Prostate gland (tissue), 2 donors: ENCODE data around the gene NUAK1. TPM values are rescaled to one million over a fixed set of nuclear protein-coding genes. Genes with fewer than 3 reads are reported as not detected.

Source experiments
- DNase-seq: peaks from one replicate; pipeline ENCODE4 v3.0.0-alpha.2; 2019; ENCODE audit warnings: low spot score
- H3K27ac ChIP-seq, 2 donors: fragments of 200-600 bp; sonication (generic); 2 replicates each; pipeline ENCODE4 v1.5.1; 2017 to 2019
- H3K27me3 ChIP-seq: fragments of 200-600 bp; sonication (generic); replicated peaks from 2 replicates; pipeline ENCODE4 v1.5.1; 2019; ENCODE audit not compliant: insufficient read depth
- H3K36me3 ChIP-seq, 2 donors: fragments of 200-600 bp; sonication (generic); 1 replicate in 1 of 2; 2 replicates in 1 of 2; pipeline versions ENCODE4 v1.5.1 to v1.8.1; 2017 to 2019
- H3K4me1 ChIP-seq: fragments of 200-600 bp; sonication (generic); replicated peaks from 2 replicates; pipeline ENCODE4 v1.5.1; 2019
- H3K4me3 ChIP-seq, 2 donors: fragments of 200-600 bp; sonication (generic); 2 replicates each; pipeline ENCODE4 v1.5.1; 2017 to 2019
- H3K9me3 ChIP-seq: fragments of 200-600 bp; sonication (generic); 2 replicates; pipeline ENCODE4 v1.5.1; 2017
- POLR2A ChIP-seq: fragments of 450-650 bp; IDR thresholded peaks from one replicate; pipeline ENCODE4 v1.6.1; 2016; ENCODE audit warnings: antibody characterized with exemption, mild to moderate bottlenecking
- POLR2AphosphoS5 ChIP-seq: sonication (generic); formaldehyde crosslinking; IDR thresholded peaks from one replicate; pipeline ENCODE4 v1.6.1; 2017; ENCODE audit warnings: antibody characterized with exemption
- WGBS: methylation state at CpG from one replicate; pipeline ENCODE4 v1.1.5; 2018; 5-methylcytosine and 5-hydroxymethylcytosine counted together
- intact Hi-C: fragments of 100-400 bp; cut with DNase I; formaldehyde crosslinking; loops from one replicate; pipeline ENCODE4 v1.14.2; 2022
- total RNA-seq, 2 donors: library from RNA; depleted of rRNA; stranded (reverse); fragments of >200 nt; gene quantifications; one replicate each; pipeline ENCODE4 v1.1.0, GENCODE V29; 2016
- TF ChIP-seq, protein P1 (sequence below), 4 experiments: fragments of 200-600 bp in 2 of 4; fragments of 450-650 bp in 2 of 4; sonication (generic) in 2 of 4; IDR thresholded peaks; 1 replicate in 3 of 4; 2 replicates in 1 of 4; pipeline ENCODE4 v1.5.1; 2016 to 2019; ENCODE audit warnings: antibody characterized with exemption in 4 of 4, mild to moderate bottlenecking in 2 of 4, moderate library complexity in 2 of 4

NUAK1 gene
- total RNA-seq, 2 donors from 2014 or later, result 9.6 to 16.0 TPM

DNA sequence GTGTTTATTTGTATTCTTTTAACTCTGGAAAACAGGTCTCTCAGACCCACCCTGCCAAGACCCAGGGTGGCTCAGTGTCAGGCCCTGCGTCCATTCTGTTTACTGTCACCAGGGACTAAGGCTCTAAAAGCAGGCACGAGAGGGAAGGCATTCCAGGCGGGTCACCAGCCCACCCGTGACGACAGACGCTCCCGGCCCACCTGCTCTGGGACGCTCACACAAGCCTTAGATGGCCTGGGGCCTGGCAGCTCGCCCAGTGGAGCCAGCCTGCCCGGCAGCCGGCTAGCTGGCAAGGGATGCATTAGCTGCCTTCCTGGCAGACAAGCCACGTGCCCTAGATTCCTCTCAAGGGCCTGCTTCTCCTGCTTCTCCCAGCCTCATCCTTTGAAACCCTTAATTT, 9.2 kb upstream of the NUAK1 start:
- Histone ChIP-seq H3K36me3 (no peaks in the 10 kb centered on the region), H3K27ac (no peak overlapping the region), H3K9me3 (no peaks in the 10 kb centered on the region), H3K4me1 (no peaks in the 10 kb centered on the region), H3K27me3 (no peaks in the 10 kb centered on the region), H3K4me3 (no peak overlapping the region)
- DNase-seq, result peak; percentile 51
- intact Hi-C loops, result no loop called here
- TF ChIP-seq POLR2A, result no peak
- TF ChIP-seq, protein P1, sequence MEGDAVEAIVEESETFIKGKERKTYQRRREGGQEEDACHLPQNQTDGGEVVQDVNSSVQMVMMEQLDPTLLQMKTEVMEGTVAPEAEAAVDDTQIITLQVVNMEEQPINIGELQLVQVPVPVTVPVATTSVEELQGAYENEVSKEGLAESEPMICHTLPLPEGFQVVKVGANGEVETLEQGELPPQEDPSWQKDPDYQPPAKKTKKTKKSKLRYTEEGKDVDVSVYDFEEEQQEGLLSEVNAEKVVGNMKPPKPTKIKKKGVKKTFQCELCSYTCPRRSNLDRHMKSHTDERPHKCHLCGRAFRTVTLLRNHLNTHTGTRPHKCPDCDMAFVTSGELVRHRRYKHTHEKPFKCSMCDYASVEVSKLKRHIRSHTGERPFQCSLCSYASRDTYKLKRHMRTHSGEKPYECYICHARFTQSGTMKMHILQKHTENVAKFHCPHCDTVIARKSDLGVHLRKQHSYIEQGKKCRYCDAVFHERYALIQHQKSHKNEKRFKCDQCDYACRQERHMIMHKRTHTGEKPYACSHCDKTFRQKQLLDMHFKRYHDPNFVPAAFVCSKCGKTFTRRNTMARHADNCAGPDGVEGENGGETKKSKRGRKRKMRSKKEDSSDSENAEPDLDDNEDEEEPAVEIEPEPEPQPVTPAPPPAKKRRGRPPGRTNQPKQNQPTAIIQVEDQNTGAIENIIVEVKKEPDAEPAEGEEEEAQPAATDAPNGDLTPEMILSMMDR (IDR thresholded peaks at IDR 0.05), result no peak
- TF ChIP-seq POLR2AphosphoS5, result no peak
- WGBS, result 43% methylated on average over 11 of the region's 12 CpGs

DNA sequence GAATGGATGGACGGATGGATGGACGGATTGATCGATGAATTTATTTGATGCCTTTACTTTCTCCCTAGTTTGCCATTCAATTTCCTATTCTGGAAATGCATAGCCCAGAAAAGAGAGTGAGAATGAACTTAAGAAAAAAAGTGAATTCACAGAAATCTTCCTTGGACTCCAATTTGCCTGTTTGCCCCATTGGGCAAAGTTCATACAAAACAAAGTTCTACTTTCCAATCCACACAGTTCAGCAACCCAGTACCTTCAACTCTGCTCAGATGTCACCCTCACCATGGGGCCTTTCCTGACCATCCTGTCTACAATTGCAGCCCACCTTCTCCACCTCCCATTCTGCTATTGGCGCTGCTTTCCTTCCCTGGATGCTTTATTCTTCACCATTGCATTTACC, 8.2 kb upstream of the NUAK1 start:
- DNase-seq, result no peak
- intact Hi-C loops, result no loop called here
- no peak for TF ChIP-seq POLR2A
- TF ChIP-seq POLR2AphosphoS5, result no peak
- TF ChIP-seq, protein P1 (IDR thresholded peaks at IDR 0.05), result no peak
- Histone ChIP-seq H3K4me3 (no peak overlapping the region), H3K9me3 (no peaks in the 10 kb centered on the region), H3K4me1 (no peaks in the 10 kb centered on the region), H3K36me3 (no peaks in the 10 kb centered on the region), H3K27me3 (no peaks in the 10 kb centered on the region), H3K27ac (no peak overlapping the region)
- WGBS, result 97% methylated on average over 4 of the region's 4 CpGs

DNA sequence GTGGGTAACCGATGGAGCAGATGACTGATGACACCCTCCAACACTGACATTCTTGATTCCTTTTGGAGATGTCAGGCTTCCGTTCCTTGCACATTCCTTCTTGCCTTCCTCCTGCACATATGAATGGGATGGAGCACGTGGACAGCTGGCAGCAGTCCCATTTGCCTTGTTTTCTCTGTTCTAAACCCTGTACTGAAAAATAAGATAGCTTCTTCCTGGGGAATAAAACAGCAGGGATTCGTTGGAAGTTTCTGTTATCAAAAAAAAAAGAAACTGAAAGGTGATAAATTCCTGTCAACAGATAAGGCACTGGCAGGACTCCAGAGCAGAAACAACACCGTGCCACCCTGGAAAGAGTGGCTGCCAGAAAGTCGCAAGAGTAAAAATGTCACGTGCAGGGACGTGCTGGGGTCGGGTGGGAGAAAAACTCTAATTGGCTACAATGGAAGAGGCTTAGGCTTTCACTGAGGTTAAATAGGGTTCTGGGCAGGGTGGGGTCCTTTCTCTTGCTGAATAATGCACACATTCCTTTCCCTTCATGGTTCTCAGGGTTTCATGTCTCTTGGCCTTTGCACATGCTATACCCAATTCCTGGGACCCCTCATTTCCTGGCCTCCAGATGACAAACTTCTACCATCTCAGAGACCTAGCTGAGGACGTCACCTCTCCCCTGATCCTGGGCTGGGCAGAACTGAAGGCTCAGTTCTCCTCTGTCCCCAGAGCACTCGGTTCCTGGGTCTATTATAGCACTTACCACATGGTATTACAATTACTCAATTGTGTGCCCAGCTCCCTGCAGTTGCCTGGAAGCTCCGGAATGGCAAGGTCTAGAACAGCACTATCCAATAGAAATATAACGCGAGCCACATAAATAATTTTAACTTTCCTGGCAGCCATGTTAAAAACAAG, 7.0 kb upstream of the NUAK1 start:
- Histone ChIP-seq H3K4me3 (no peak overlapping the region), H3K36me3 (no peaks in the 10 kb centered on the region), H3K4me1 (no peaks in the 10 kb centered on the region), H3K9me3 (no peaks in the 10 kb centered on the region), H3K27ac (no peak overlapping the region), H3K27me3 (no peaks in the 10 kb centered on the region)
- TF ChIP-seq POLR2A (no peak), POLR2AphosphoS5 (no peak)
- TF ChIP-seq, protein P1 (IDR thresholded peaks at IDR 0.05), result no peak
- 43% methylated on average over 14 of the region's 14 CpGs for WGBS
- DNase-seq, result no peak
- intact Hi-C loops, result no loop called here

- Histone ChIP-seq H3K36me3 (no peaks in the 10 kb centered on the region), H3K4me3 (no peak overlapping the region), H3K27ac (no peak overlapping the region), H3K27me3 (no peaks in the 10 kb centered on the region), H3K4me1 (no peaks in the 10 kb centered on the region), H3K9me3 (no peaks in the 10 kb centered on the region)
- intact Hi-C loops, result no loop called here
- TF ChIP-seq POLR2AphosphoS5 (no peak), POLR2A (no peak)
- TF ChIP-seq, protein P1 (IDR thresholded peaks at IDR 0.05), result no peak
- DNase-seq, result no peak
- 68% methylated on average over 2 of the region's 2 CpGs for WGBS
Measured at GRCh38 chr12:106144847-106145246, 6.1 kb upstream of the NUAK1 start.
